ENCODE results near the gene SLCO2A1. TPM values are rescaled to one million over a fixed set of nuclear protein-coding genes. Genes with fewer than 3 reads are reported as not detected.

Gene SLCO2A1
- total and polyA plus RNA-seq, 2 experiments from 2014 or later = 0.31 to 1.0 TPM

GRCh38 chr3:133905376-133905775 is 124.3 kb downstream of the SLCO2A1 start (continued):
- no peak for TF ChIP-seq ZNF462 (CRISPR knock-in tag; IDR thresholded peaks at IDR 0.05)
- TF ChIP-seq EZH2phosphoT487 (IDR thresholded peaks at IDR 0.05; ENCODE audit: unreplicated experiment) = no peak
- TF ChIP-seq JUNB (IDR thresholded peaks at IDR 0.05; ENCODE audit: unreplicated experiment) = no peak
- no peak for TF ChIP-seq CREB1 (CRISPR knock-in tag; IDR thresholded peaks at IDR 0.05; ENCODE audit: low read depth)
- TF ChIP-seq EZH2 (IDR thresholded peaks at IDR 0.05; ENCODE audit: low read depth, unreplicated experiment) = no peak
- TF ChIP-seq NANOG (IDR thresholded peaks at IDR 0.05; ENCODE audit: borderline replicate concordance) = no peak

DNA sequence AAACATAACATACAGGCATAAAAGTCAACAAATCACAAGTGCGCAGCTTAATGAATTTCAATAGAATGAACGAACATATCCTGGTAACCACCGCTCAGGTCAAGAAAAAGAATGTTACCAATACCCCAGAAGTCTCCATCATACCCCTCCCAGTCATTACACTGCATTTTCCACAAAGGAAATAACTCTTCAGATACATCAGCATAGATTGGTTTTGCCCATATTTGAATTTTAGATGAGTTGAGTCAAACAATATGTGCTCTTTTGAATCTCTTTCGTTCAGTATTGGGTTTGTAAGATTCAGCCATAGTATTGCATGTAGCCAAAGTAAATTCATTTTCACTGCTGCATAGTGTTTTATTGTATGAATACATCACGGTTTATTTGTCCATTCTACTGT is 127.9 kb downstream of the SLCO2A1 start:
- H3K4me3 Mint-ChIP-seq = no peak overlapping the region
- no peaks in the 10 kb centered on the region for H3K9me3 Mint-ChIP-seq
- Histone ChIP-seq H3K79me2 (replicated peaks; ENCODE audit: insufficient read depth) (no peaks in the 10 kb centered on the region), H3K4me1 (ENCODE audit: insufficient read depth) (no peaks in the 10 kb centered on the region), H3K36me3 (ENCODE audit: insufficient read depth) (no peaks in the 10 kb centered on the region), H3K9me2 (ENCODE audit: insufficient read depth) (no peaks in the 10 kb centered on the region), H4K20me1 (replicated peaks; ENCODE audit: insufficient read depth) (no peaks in the 10 kb centered on the region), H2AFZ (no peak overlapping the region), H3K27me3 (ENCODE audit: insufficient read depth) (peaks cover 21% of the 10 kb centered on the region), H3F3A (replicated peaks; ENCODE audit: low read depth) (no peaks in the 10 kb centered on the region), H3K4me3 (no peak overlapping the region), H3K4me2 (no peak overlapping the region), H3K27ac (ENCODE audit: low read depth) (no peak overlapping the region)
- DNase-seq (ENCODE audit: low spot score) = no peak
- no peak overlapping the region for H3K27ac Mint-ChIP-seq
- peaks cover 9% of the 10 kb centered on the region for H3K27me3 Mint-ChIP-seq (ENCODE audit: insufficient read depth, low read depth, poor library complexity)
- ATAC-seq = no peak
- H3K4me1 Mint-ChIP-seq = no peaks in the 10 kb centered on the region
- no peak for TF ChIP-seq STAT1 (IDR thresholded peaks at IDR 0.05; ENCODE audit: unreplicated experiment)
- TF ChIP-seq JUNB (IDR thresholded peaks at IDR 0.05; ENCODE audit: unreplicated experiment) = no peak
- no peak for TF ChIP-seq POLR2AphosphoS5 (IDR thresholded peaks at IDR 0.05; ENCODE audit: low read depth)
- no peaks in the 10 kb centered on the region for H3K36me3 Mint-ChIP-seq (ENCODE audit: low read depth)

Data from GM23338 (cell line).